Omental fat pad (tissue), 4 donors: Measurements from ENCODE around the gene HSP90AB1. TPM values are rescaled to one million over a fixed set of nuclear protein-coding genes. Genes with fewer than 3 reads are reported as not detected.
A peak's percentile ranks its signal among the peaks of the same experiment; 100 is the strongest.

ENCODE experiments used
- ATAC-seq: fragments of 150-250 bp; one replicate; pipeline ENCODE4 v1.9.1; 2016; ENCODE audit warnings: mild to moderate bottlenecking, moderate library complexity; ENCODE audit not compliant: low FRiP score
- DNase-seq: peaks from one replicate; pipeline ENCODE4 v3.0.0-alpha.2; 2019; ENCODE audit warnings: low spot score
- total RNA-seq, 4 donors: library from RNA; depleted of rRNA; stranded (reverse); fragments of >200 nt; gene quantifications; one replicate each; pipeline ENCODE4 v1.1.0, GENCODE V29; 2016
- TF ChIP-seq, protein P1 (sequence below), 3 donors: fragments of 450-650 bp; IDR thresholded peaks; one replicate each; pipeline ENCODE4 v1.5.1; 2016 to 2017; ENCODE audit warnings: antibody characterized with exemption in 3 of 3, mild to moderate bottlenecking in 3 of 3, moderate library complexity in 2 of 3

HSP90AB1 gene
- total RNA-seq, 4 donors from 2014 or later = 553 to 1,198 (median 846) TPM

GRCh38 chr6:44273617-44274016 is 26.7 kb downstream of the HSP90AB1 start:
- ATAC-seq (no peak), DNase-seq (no peak)
- TF ChIP-seq, protein P1, sequence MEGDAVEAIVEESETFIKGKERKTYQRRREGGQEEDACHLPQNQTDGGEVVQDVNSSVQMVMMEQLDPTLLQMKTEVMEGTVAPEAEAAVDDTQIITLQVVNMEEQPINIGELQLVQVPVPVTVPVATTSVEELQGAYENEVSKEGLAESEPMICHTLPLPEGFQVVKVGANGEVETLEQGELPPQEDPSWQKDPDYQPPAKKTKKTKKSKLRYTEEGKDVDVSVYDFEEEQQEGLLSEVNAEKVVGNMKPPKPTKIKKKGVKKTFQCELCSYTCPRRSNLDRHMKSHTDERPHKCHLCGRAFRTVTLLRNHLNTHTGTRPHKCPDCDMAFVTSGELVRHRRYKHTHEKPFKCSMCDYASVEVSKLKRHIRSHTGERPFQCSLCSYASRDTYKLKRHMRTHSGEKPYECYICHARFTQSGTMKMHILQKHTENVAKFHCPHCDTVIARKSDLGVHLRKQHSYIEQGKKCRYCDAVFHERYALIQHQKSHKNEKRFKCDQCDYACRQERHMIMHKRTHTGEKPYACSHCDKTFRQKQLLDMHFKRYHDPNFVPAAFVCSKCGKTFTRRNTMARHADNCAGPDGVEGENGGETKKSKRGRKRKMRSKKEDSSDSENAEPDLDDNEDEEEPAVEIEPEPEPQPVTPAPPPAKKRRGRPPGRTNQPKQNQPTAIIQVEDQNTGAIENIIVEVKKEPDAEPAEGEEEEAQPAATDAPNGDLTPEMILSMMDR (IDR thresholded peaks at IDR 0.05) = no peak

DNA sequence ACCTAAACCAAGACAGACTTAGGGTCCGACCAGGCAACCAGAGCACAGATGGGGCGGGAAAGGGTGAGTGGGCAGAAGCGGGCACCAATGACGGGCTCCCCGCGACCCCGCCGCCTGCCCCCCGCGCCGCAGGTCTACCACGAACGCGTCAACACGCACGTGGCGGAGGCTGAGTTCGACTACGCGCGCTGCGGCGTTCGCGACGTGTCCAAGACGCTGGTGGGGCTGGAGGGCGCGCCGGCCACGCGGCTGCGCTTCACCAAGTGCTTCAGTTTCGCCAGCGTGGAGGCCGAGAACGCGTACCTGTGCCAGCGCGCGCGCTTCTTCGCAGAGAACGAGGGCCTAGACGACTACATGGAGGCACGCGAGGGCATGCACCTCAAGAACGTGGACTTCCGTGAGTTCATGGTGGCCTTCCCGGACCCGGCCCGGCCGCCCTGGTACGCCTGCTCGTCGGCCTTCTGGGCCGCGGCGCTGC is 28.4 kb downstream of the HSP90AB1 start:
- TF ChIP-seq, protein P1 (IDR thresholded peaks at IDR 0.05) = no peak
- DNase-seq = no peak
- peak; percentile 5 for ATAC-seq

GRCh38 chr6:44275749-44276648 is 29.1 kb downstream of the HSP90AB1 start:
- ATAC-seq (peak; percentile 26), DNase-seq (no peak)
- TF ChIP-seq, protein P1 (IDR thresholded peaks at IDR 0.05) = no peak

GRCh38 chr6:44276667-44277640 is 30.1 kb downstream of the HSP90AB1 start:
- TF ChIP-seq, protein P1 (IDR thresholded peaks at IDR 0.05) = no peak
- no peak for ATAC-seq
- no peak for DNase-seq

DNA sequence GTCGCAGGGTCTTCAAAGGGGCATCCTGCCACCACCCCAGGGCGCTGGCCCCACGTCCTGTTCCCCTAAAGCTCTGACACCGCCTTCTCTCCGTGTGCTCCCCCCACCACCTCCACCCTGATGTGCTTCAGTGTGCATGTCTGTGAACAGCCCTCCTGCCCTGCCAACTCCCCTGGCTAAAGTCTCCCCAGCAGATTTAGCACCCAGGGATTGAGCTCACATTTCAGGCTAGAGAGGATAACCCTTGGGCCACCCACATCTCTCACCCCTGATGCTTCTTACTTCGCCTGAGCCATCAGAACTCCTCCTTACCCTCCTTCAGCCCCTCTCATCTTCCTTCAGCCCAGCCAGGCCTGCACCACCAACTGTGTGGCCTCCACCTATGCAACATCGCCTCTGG is 30.9 kb downstream of the HSP90AB1 start:
- no peak for DNase-seq
- ATAC-seq = no peak
- TF ChIP-seq, protein P1 (IDR thresholded peaks at IDR 0.05) = no peak

DNA sequence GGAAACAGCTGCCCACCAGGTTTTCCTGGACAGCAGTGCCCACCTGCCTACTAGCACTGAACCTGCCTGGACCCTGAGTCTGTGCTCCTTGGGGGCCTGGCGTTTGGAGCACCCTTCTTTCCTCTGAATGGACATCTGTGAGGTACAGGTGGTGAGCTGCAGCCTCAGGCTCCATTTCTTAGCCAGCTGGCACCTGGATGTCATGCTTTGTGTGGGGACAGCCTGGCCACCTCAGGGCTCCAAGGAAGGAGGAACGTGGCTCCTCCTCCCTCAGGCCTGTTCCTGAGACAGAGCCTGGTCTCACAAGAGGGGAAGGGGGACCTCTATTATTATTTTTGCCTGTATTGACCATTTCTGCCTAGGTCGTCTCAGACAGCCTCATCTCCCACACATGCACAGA is 31.4 kb downstream of the HSP90AB1 start:
- DNase-seq = no peak

More for the DNA sequence above, 31.4 kb downstream of the HSP90AB1 start:
- no peak for ATAC-seq
- TF ChIP-seq, protein P1 (IDR thresholded peaks at IDR 0.05) = no peak
